AG04450 (cell line): ENCODE results near the gene CDH4. TPM values are rescaled to one million over a fixed set of nuclear protein-coding genes. Genes with fewer than 3 reads are reported as not detected.

ENCODE experiments used
- CTCF ChIA-PET: fragments of 300-600, 350-600 bp; formaldehyde crosslinking; extraction: SDS; loops from one replicate; lab custom pipeline; 2022; ENCODE audit warnings: antibody characterized with exemption, inconsistent platforms; lab: Charles Lee
- POLR2A ChIA-PET: fragments of 350-600 bp; formaldehyde crosslinking; extraction: SDS; loops from one replicate; lab custom pipeline; 2021; ENCODE audit warnings: antibody characterized with exemption, inconsistent platforms; lab: Yijun Ruan, JAX
- DNase-seq: peaks from one replicate; pipeline ENCODE4 v3.0.0-alpha.2; 2011; ENCODE audit warnings: low read depth, low spot score
- H3K27ac ChIP-seq: one replicate; pipeline ENCODE4 v1.5.1; 2012; ENCODE audit warnings: low read depth, low read length, control low read depth
- H3K27me3 ChIP-seq: one replicate; pipeline ENCODE4 v1.6.0; 2012; ENCODE audit warnings: low read length; ENCODE audit not compliant: control insufficient read depth, insufficient read depth
- H3K4me3 ChIP-seq: 2 replicates; pipeline ENCODE4 v1.5.1; 2011; ENCODE audit warnings: mild to moderate bottlenecking, low read depth, low read length, control low read depth
- H3K9me3 ChIP-seq: 2 replicates; pipeline ENCODE4 v1.5.1; 2012; ENCODE audit warnings: low read length; ENCODE audit not compliant: control insufficient read depth, insufficient read depth
- CTCF ChIP-seq: IDR thresholded peaks from 2 replicates; pipeline ENCODE4 v1.5.1; 2011; ENCODE audit warnings: low read depth, low read length, control low read depth, inconsistent platforms
- polyA plus RNA-seq: library from polyadenylated mRNA; depleted of rRNA; stranded (reverse); fragments of >200 nt; gene quantifications from 2 replicates; pipeline ENCODE4 v1.2.3, GENCODE V29; 2011

Gene CDH4
- polyA plus RNA-seq, 1 experiment, result 1.6 TPM

DNA sequence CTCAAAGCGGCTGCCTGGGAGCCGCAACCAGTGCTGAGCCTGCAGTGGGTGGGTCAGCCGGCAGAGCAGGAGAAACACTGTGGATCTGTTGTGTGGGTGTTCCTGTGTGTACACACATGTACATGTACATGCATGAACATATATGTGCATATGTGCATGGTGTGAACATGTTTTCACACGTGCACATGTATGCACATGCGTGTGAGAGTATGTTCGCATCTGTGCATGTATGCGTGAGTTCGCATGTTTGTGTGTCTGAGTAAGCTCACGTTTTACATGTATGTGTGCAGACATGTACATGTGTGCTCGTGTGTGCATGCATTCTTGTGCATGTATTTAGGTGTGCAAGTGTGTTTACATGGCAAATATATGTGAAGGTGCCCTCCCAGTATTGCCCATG lies 302.6 kb downstream of the CDH4 start:
- CTCF ChIA-PET, result no interaction called here
- Histone ChIP-seq H3K27me3 (no peaks in the 10 kb centered on the region), H3K9me3 (no peaks in the 10 kb centered on the region; the same call in 1 of the 2 replicates), H3K4me3 (no peak overlapping the region), H3K27ac (no peak overlapping the region)
- DNase-seq, result no peak
- no peak for TF ChIP-seq CTCF
- POLR2A ChIA-PET, result no interaction called here

DNA sequence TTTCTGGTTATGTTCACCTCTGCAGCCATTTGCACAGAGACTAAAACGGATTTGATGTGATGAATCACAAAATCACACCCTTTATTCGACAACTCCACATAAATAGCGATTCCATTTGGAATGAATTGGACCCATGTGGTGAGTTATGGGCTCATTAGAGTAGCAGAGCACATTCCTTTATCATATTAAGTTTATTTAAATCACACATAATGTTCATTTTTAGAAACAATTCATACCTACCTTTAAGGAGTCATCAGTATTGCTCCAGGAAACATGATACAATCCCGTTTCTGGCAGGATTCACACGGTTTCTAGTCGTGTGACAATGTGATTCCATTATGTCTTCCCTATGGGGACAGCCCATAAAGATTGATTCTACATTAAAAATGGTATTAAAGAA lies 303.5 kb downstream of the CDH4 start:
- H3K27me3 ChIP-seq, result no peaks in the 10 kb centered on the region
- ChIA-PET POLR2A (interaction anchor here (0.7 kb wide), 1 partner anchor 256 kb away, joined by 4 read pairs; no protein-coding TSS in a partner anchor), CTCF (no interaction called here)
- H3K9me3 ChIP-seq, result peaks cover 2% of the 10 kb centered on the region; the same call in 1 of the 2 replicates
- peak overlapping the region; percentile 74 for H3K27ac ChIP-seq
- no peak overlapping the region for H3K4me3 ChIP-seq
- no peak for TF ChIP-seq CTCF
- DNase-seq, result no peak

DNA sequence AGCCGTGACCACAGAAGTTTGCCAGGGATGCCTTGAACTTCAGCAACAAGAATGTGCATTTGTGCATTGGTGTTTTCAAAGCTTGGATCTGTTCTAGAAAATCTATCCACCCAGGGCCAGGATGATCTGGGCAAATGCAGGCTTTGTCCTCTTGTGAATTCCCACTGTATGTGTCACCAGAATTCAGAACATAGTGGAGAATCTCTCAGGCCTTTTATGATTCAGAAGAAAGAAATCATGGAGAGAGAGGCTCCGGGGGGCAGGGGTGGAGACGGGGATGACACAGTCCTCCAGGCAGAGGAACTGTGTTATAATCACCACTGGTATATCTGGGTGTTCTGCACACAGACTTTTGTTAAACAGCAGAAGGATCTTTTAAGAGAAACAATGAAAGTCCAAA lies 304.1 kb downstream of the CDH4 start:
- Histone ChIP-seq H3K27me3 (no peaks in the 10 kb centered on the region), H3K4me3 (no peak overlapping the region), H3K9me3 (peaks cover 2% of the 10 kb centered on the region; the same call in 1 of the 2 replicates), H3K27ac (peak overlapping the region; percentile 74)
- DNase-seq, result peak; percentile 79
- POLR2A ChIA-PET, result interaction anchor here (0.6 to 0.7 kb wide), 2 partner anchors 255 to 534 kb away, joined by 3 to 4 read pairs; no protein-coding TSS in a partner anchor
- TF ChIP-seq CTCF, result no peak
- CTCF ChIA-PET, result no interaction called here

DNA sequence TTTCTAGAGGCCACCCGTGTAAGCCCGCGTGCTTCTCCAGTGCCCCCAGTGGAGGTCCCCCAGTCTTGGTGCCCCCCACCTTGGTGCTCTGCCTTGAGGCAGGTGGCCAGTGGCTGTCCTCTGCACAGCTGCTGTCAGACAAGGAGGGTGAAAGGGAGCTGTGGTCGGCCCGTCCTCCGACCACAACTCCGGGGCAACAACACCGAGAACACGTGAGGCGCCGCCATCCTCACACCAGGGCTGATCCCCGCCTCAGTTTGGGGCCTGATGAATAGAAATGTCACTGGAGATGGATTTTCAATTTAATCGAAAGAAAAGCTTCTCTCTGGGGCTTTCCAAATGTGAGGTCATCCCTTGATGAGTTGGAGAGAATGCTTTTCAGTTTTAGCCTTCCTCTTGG lies 304.6 kb downstream of the CDH4 start:
- TF ChIP-seq CTCF, result no peak

DNA sequence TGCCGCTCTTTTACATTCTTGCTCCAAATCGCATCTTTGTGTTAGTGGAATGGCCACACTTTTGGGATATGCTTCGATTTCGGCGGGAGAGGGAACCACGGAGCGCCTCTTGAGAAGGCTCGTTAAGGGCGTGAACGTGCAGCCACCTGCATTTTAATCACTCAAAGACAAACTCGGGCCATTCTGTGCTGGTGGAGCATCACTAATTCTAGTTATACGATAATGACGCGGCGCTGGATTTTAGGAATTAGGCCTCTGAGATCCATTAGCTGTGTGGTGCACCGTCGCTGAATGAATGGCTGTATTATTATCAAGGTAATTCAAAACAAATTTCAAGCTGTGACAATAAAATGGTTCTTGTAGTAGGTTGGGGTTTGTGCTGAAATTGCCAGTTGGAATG lies 305.6 kb downstream of the CDH4 start:
- DNase-seq, result no peak
- H3K27me3 ChIP-seq, result no peaks in the 10 kb centered on the region
- peaks cover 2% of the 10 kb centered on the region; the same call in 1 of the 2 replicates for H3K9me3 ChIP-seq
- ChIA-PET POLR2A (no interaction called here), CTCF (no interaction called here)
- H3K4me3 ChIP-seq, result no peak overlapping the region
- TF ChIP-seq CTCF, result no peak
- H3K27ac ChIP-seq, result no peak overlapping the region

More for the DNA sequence above, 304.6 kb downstream of the CDH4 start:
- Histone ChIP-seq H3K9me3 (peaks cover 2% of the 10 kb centered on the region; the same call in 1 of the 2 replicates), H3K27me3 (no peaks in the 10 kb centered on the region), H3K27ac (peak overlapping the region; percentile 39), H3K4me3 (no peak overlapping the region)
- DNase-seq, result no peak
- ChIA-PET POLR2A (interaction anchor here (0.6 kb wide), 1 partner anchor 533 kb away, joined by 3 read pairs; no protein-coding TSS in a partner anchor), CTCF (no interaction called here)
